Hypothalamus (tissue), 51 donors: ENCODE measurements around the gene FAM219B.

Source experiments
- DNase-seq, 51 donors: peaks; one replicate each; lab custom pipeline; 2025; lab: John Stamatoyannopoulos, UW

FAM219B gene

DNA sequence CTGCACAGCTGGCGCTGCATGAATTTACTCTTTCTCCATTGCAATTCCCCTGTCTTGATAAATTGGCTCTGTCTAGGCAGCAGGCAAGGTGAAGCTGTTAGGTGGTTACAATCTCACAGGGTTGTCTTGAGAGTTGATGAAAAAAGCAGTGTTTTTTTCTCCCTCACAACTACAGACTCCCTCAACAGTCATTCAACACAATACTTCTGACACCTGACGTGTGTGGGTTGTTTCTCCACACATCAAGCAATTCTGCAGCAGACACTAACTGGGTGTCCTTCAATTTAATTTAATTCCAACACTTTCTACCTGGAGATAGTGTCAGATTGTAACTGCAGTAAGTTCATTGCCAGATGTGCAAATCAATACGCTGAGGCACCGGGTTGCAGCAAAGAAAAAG is 28.4 kb downstream of the FAM219B start:
- DNase-seq: no peak

DNA sequence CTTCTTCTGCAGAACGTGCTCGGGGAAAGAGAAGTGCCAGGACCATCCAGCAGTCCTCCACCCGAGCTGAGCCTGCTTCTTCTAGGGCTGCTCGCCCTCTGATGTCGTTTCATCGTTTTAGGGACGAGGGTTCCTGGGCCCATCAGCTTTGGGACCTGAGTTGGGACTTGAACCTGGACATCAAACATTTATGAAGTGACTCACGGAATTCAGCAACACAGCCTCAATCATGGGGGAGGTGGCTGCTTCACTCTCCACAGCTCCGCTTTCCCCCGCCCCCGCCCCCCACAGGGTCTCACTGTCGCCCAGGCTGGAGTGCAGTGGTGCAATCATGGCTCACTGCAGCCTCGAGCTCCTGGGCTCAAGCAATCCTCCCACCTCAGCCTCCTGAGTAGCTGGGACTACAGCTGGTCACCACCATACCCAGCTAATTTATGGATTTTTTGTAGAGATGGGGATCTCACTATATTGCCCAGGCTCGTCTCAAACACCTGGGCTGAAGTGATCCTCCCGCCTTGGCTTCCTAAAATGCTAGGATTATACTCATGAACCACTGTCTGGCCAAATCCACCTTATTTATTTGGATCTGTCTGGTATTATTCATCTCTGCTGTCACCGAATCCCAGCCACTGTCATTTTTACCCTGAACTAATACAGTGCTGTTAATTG is 32.8 kb downstream of the FAM219B start:
- DNase-seq: peak in 6 of 51 donors; percentile 13 to 62 (median 36)

DNA sequence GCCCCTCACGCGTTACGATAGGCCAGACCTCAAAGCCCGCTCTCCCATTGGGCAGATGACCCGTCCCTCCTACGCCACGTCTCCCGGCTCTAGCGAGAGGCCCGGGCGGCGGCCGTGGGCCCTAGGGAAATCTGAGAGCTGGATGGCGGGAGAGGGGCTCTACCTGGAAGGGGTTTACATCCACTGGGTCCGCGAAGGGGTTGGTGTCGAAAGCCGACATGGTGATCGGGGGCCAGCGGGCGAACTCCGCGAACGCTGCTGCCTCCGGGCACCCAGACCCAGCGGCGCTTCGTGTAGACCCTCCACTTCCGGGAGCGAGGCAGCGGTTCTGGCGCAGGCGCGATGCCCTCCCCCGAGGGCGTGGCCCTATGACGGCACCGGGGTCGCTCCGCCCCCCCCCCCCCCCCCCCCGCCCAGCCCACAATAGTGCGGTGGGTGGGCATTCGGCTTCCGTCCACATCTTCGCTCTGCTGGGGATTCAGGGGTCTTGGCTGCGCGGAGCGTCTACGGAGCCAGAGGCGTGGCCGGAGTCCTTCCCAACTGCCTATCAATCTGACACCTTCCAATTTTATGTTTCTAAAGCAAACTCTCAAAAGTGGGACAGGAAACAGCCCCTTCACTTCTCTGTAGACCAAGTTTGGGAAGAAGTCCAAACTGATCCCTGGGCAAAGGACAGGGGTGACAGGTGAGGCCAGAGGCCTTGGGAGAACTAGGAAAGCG is 33.5 kb downstream of the FAM219B start, which contains the start of gene SCAMP2:
Gene SCAMP2, minus strand, starts transcription at position 330 of the 720 bp plus-strand sequence. Its CDS starts 110 bp downstream, at position 220.
- DNase-seq: peak; percentile 77 to 100 (median 95)

DNA sequence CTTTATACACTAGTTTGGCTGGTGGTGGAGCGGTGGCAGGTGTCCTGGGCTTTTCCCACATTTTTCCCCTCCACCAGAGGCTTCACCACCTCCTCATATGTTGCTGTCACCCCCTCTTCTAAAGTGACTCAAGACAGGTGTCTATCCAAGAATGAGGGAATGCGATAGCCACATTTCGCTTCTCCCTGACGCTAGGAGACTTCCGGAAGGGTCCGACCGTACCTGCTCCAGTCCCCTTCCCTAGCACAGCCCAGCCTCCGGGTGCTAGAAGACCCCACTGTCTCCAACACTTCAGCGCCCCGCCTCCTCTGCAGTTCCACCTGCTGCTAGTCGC is 34.0 kb downstream of the FAM219B start:
- no peak for DNase-seq

DNA sequence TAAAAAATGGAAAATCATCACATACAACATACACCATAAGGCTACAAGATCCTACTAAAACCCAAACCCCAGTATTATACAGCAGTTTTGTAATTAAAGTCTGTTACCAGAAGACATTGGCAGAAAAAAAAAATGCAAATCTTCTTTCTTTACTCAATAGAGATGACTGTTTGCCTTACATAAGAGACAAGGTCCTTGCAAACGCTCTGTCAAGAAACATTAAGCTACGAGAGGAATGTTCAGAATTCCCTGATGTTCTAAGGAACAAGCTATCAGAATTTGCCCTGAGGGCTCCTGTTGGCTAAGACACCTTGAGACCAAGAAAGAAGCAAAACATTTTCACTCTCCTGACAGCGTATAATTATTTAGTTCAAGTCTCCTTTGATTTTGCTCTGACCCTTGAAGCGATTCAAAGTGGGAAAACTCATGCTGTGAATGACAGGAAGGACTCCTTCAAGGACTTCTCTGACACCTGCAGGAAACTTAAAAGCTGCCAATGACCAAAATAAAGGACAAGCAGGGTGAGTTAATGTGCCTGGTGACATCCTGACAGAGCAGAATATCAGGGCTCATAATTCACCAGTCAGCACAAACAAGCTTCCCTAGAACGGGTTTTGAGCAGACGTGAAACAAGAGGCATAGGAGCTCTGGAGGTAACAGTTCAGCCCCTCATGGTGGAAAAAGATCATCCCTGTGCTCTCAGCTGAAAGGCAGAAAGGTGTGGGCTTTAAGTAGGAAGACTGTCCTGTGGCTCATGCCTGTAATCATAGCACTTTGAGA is 36.0 kb downstream of the FAM219B start:
- DNase-seq: no peak

DNA sequence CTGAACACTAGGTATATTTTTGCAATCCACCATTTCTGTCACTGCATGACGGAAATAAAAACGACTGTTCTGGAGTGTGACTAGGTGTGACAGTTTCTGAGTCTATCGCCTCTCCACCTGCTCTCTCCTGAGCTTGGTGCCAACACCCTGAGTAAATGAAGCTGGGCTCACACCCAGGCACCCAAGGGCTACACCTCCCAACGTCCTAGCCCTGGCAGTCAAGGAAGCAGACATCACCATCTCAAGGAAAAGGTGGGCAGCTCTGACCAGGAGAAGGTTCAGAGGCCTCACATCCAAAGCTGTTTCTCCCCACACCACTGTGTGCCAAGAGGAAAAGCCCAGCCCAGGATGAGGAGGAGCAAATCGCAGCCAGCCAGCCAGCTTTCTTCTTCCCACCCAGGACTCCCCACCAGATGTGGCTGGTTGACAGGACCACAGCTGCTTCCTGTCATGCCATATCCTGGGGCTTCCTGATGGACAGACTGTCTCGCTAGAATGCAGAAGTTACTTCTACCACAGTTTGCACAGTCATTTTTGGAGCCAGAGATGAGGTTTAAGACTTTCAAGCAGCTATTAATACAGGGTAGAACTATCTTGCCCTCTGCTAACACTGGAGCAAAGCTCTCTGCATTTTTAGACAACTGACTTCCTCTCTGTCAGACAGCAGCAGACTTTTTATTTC is 36.8 kb downstream of the FAM219B start:
- DNase-seq: peak in 31 of 51 donors; percentile 3 to 53 (median 24)

DNA sequence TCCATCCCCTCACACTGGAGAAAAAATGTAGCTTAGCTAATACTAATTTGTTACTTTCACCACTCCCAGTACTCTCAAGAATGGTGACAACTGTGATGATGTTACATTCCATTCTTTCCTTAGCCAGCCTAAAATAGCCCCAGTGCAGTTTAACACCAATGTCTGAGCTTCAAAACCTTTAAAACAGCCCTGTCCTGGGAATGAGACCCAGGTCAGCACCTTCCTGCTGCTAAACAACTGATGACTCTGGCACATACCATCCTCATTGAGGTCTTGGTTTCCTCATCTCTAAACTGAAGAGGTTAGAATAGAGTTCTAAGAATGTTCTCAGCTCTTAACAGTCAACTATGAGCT is 37.3 kb downstream of the FAM219B start:
- DNase-seq: no peak

DNA sequence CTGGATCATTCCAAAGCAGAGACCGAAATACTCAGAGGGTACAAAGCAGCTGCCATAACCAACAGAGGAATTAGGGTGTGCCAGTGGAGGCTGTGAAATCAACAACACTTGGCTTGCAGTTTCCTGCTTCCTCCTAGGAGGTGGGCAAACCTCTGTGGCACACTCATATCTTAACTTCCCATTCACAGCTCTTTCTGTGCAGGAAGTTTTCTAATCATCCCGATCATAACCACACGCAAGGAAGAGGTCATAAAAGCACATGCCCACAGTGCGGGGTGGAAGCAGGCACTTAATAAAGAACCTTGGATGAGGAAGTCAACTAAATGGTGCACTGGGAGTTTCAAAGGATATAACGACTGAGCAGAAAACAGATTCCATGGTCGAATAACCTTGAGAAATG is 38.6 kb downstream of the FAM219B start:
- DNase-seq: peak in 1 of 51 donors; percentile 13

DNA sequence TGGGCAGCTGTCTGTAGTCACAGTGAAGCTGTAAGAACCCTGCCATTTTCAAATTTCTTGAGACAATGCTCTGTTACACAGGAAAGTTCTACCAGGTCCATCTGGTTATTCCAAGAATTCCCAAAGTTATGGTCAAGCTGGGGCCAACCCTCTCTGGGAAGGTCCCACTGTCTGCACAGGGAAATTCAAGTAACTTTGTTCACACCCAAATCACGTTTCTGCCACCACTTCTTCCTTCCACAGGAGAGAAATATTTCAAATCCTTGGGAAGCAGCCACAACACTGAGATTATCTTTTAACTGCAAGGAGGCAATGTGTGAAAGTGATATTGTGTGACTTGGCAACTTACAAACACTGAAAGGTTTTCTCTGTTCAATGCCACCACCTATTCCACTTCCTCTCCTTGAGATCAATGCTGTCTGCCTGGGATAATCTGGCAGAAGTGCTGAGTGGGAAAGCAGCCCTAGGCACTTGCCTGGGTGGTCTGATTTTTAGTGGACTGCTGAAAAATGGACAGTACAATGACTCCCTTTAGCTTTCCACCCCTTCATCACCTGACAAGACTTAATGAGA is 39.1 kb downstream of the FAM219B start:
- no peak for DNase-seq

DNA sequence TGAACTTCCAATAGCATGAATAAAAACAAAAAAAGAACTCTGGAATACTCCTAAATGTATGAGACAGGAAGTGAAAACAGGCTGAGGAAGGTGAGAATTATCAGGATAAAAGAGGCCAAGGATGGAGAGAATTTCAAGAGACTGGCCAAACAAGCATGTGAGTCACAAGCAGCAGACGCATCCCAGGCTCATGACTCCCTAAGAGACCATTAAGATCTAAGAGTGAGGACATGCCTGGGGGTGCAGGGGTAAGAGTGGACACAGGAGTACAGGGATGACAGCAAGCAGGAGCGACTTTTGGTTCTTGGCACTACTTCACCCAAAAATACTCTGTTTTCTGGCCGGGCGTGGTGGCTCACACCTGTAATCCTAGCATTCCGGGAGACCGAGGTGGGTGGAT is 40.6 kb downstream of the FAM219B start:
- DNase-seq: no peak

DNA sequence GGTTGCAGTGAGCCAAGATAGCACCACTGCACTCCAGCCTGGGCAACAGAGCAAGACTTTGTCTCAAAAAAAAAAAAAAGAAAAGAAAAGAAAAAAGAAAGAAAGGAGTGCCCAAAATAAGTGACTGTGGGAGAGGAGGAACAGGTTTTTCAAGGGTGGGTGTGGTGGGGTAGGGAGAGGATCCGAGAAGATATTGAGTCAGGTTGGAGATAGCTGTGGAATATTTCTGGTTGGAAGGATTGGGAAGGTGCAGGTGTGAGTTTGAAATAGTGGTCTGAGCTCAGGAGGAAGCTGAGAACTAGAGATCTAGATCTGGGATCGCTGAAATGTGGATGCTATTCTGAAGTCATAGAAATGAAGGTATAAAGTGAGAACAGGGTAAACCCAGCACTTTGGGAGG is 41.3 kb downstream of the FAM219B start:
- DNase-seq: no peak

DNA sequence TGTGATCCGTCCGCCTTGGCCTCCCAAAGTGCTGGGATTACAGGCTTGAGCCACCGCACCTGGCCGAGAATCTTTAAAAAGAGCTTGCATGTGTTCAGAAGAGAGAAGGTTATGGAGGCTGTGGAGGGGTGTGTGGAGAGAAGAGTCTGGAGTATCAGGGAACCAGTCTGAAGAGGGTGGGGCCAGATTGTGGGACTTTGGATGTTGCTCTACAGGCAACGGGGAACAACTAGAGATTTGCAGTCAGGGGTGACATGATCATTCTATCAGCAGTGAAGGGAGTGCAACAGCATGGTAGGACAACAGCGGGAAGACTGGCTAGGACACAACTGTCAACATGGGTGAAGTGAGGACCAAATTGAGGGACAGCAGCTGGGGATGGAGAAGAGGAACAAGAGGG is 42.4 kb downstream of the FAM219B start:
- no peak for DNase-seq

DNA sequence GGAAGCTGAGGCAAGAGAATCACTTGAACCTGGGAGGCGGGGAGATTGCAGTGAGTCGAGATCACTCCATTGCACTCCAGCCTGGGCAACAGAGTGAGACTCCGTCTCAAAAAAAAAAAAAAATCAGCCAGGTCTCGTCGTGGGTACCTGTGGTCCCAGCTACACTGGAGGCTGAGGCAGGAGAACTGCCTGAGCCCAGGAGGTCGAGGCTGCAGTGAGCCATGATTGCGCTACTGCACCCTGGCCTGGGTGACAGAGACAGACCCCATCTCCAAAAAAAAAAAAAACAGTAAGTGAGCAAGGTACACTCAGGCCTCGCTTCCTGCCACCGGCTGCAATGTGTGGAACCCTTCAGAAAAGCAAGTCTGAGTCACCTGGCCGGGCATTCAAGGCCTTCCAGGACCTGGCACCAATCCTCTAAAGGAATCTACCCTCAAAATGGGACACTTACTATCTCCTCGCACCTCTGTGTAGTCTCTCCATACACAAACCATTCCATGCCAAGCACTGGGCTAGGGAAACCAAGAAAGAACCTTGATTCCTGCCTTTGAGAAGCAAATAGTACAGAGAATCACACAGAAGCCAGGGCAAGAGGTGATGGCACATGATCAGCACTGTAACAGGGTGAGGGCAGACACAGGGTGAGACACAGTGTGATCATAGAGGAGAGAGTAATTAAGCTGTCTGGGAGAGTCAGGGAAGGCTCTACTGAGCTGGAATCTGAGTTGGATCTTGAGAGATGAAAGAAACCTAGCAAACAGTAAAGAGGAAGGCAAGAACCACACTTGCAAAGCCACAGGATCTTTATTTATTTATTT is 43.2 kb downstream of the FAM219B start:
- DNase-seq: no peak

DNA sequence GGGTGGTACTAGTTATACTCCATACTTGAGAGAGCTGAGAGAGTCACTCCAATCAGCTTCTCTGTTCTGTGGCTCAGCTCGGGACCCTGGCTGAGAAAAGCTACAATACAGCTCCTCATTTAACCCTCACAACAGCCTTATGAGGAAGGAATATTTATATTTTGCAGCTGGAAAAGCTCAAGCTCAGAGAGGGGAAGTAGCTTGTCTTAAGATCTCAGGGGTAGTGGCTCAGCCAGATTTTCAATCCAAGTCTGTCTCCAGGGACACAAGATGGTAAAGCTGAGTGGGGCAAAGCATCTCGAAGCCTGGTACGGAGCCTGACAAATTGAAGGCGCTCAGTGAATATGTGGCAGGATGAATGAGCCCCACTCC is 48.3 kb downstream of the FAM219B start:
- no peak for DNase-seq

DNA sequence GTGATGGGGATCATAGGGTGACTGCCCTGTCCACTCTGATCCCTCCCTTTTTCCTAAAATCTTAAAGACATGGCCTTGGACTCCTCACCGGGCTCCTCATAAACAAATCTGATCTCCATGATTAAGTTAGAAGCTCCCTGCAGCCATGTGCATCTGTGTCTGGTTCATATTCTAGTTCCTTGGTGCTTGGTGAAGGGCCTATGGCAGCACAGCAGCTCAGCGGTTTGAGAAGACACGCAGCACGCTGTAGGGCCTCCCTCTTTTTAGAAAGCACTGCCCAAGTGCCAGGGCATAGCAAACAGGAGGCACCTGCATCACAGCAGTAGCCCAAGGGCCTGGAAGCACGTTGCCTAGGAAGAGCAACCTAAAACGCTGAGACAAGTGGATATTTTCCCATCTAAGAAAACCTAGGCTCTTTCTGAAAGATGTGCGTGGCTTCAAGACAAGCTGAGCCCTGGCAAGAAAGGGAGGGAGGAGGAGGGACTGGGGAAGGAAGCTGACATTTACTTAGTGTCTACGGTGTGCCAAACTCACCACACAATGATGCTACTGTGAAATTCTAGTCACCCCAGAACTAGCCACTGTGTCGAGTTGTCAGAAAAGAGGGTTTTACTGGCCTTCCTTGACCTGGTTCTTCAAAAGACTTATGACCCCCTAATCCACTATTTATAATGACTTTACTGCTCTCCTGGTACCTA is 48.8 kb downstream of the FAM219B start:
- DNase-seq: peak in 3 of 51 donors; percentile 9 to 23 (median 16)

DNA sequence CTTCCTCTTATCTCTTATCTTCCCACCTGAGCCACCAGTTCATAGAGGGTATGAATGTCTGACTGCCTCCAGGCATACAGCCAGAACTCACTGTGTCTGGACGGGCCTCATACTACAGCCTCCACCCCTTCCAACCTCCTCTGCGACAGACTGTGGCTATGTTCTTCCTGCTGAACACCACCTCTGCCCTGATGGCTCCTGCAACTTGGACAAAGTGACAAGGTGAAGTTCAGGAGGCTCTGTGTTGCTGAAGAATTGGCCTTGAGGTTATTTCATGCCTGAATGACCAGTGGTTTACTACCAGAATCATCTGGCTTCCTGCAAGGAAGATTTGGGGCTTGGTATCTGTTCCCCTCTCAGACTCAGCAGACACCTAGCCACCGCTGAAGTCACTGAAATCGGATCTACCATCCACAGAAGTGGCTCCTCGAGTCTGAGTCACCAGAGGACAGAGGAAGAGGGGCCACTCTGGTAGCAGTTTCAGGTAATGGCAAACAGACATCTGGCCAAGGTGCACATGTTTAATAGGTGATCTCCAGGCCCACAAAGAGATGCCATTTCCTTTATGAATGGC is 49.5 kb downstream of the FAM219B start:
- DNase-seq: no peak

DNA sequence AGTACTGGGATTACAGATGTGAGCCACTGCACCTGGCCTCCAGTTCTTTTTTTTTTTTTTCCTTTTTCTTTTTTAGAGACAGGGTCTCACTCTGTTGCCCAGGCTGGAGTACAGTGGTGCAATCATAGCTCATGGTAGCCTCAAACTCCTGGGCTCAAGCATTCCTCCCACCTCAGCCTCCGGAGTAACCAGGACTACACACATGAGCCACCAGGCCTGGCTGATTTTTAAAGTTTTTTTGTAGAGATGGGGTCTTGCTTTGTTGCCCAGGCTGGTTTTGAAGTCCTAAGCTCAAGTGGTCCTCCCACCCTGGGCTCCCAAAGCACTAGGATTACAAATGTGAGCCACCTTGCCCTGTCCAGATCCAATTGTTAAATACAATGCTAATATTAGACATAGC is 50.1 kb downstream of the FAM219B start:
- no peak for DNase-seq

DNA sequence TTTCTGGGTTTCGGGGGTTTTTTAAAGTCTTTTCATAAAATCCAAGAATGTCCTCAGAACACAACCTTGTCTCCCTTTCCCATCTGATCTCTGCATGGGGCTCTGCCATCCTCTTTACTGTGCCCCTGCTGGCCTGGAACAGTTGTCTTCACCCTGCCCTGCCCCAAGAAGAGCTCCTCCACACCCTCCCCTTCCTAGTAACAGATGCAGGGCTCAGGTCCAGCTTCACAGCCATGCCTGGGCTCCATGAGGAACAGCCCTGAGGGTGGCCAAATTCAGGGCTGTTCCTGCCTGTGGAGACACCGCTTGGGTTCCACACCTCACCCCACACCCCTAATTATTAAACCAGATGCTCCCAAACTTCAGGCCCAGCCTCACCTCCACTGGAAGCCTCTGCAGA is 50.8 kb downstream of the FAM219B start:
- DNase-seq: no peak

DNA sequence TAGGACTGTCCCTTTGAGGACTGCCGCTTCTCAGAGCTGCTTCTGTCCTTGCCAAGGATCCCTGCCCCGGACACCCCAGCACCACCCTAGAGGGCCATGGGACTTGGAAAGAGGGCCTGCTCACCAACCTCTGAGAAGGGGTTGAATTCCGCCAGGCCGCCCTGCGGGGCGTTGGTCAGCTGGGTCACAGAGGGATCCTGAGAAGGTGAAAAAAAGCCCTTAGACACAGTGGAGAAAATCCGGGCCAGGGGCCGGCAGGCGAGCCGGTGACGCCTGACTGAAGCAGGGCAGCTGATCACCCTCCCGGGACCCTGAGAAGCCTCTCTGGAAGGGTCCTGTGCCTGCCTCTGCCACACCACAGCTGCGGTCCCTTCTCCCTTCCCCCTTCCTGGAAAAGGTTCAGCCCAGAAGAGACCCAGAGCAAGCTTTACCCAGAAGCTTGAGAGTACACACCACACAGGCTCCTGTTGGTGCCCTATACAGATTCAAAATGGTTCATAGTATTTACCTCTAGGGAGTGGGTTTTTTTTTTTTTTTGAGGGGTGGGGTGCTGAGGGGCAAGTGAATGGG is 52.1 kb downstream of the FAM219B start:
- DNase-seq: no peak
